ENCODE data around the gene SCT. TPM values are rescaled to one million over a fixed set of nuclear protein-coding genes. Genes with fewer than 3 reads are reported as not detected.
A peak's percentile ranks its signal among the peaks of the same experiment; 100 is the strongest.

The SCT gene
- total and polyA plus RNA-seq, 4 donors: not detected

- Histone ChIP-seq H3K4me1 (ENCODE audit: control insufficient read depth in 4 of 4, insufficient read depth in 4 of 4, low read length in 3 of 4) (peaks cover 20 to 87% (median 60%) of the 10 kb centered on the region in 4 donors), H3K27me3 (ENCODE audit: control insufficient read depth in 4 of 4, insufficient read depth in 4 of 4, low read length in 3 of 4) (no peaks in the 10 kb centered on the region), H3K27ac (ENCODE audit: low read depth in 1 of 2, low read length in 2 of 2) (peak overlapping the region; percentile 60 to 73), H3K9me3 (ENCODE audit: control insufficient read depth in 4 of 4, low read length in 3 of 4) (no peaks in the 10 kb centered on the region), H3K36me3 (ENCODE audit: control insufficient read depth in 4 of 4, insufficient read depth in 3 of 4, low read depth in 1 of 4, low read length in 3 of 4) (peaks cover 7 to 35% (median 17%) of the 10 kb centered on the region in 4 donors), H3K4me3 (ENCODE audit: low read depth in 1 of 3, low read length in 3 of 3) (no peak overlapping the region), H3K9ac (ENCODE audit: low read depth in 1 of 2, low read length in 2 of 2) (no peak overlapping the region)
- WGBS: 31% methylated on average over 27 of the region's 27 CpGs
- no peak for DNase-seq (ENCODE audit: low spot score)
- TF ChIP-seq FOXA2 (IDR thresholded peaks at IDR 0.05) (no peak), ATF3 (IDR thresholded peaks at IDR 0.05) (no peak), REST (IDR thresholded peaks at IDR 0.05) (no peak), RXRA (IDR thresholded peaks at IDR 0.05) (peak; percentile 62 to 90), GABPA (IDR thresholded peaks at IDR 0.05 in 1 of 2, conservative IDR thresholded peaks at IDR 0.05 in 1 of 2) (no peak), RAD21 (IDR thresholded peaks at IDR 0.05) (peak; percentile 73 to 74), ZBTB33 (IDR thresholded peaks at IDR 0.05) (no peak), HNF4A (conservative IDR thresholded peaks at IDR 0.05) (peak; percentile 38 to 48), JUND (IDR thresholded peaks at IDR 0.05) (no peak), CTCF (IDR thresholded peaks at IDR 0.05; ENCODE audit: low read depth, low read length, missing input control) (peak; percentile 66), FOXA1 (IDR thresholded peaks at IDR 0.05) (no peak), NR2F2 (IDR thresholded peaks at IDR 0.05) (no peak), HNF4G (IDR thresholded peaks at IDR 0.05) (peak; percentile 25), TAF1 (conservative IDR thresholded peaks at IDR 0.05) (no peak), EGR1 (IDR thresholded peaks at IDR 0.05; ENCODE audit: low read depth in 2 of 2) (no peak), YY1 (IDR thresholded peaks at IDR 0.05) (no peak), SP1 (IDR thresholded peaks at IDR 0.05) (peak; percentile 71), MAX (IDR thresholded peaks at IDR 0.05) (peak; percentile 27)
Measured at GRCh38 chr11:612201-612960, 14.6 kb downstream of the SCT start.
